ENCODE results near the gene PPM1N.

Gene PPM1N

DNA sequence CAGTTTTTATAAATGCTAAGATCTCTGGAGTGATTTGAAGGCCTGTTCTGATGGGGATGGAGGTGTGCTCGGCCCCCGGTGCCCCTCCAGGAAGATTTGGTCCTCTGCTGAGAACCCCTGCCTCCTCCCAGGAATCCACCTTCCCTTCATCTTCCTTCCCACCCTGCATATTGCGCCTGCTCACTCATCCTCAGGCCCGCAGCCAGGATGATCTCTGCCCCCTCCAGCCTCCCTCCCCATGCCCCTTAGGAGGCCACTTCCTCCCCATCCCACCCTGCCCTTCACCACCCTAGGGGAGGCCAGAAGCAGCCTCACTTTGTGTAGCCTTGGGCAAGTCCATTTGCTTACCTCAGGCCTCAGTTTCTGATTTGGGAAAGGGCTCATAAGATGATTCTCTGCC is 28.7 kb downstream of the PPM1N start:
- TF ChIP-seq CTCF (IDR thresholded peaks at IDR 0.05; ENCODE audit: extremely low read depth, insufficient read depth, missing control alignments) = no peak
- in situ Hi-C loops (cut with MboI; ENCODE audit: low pct_unique_long_range_greater_than_20kb, low sequenced_read_pairs, unreplicated experiment) = no loop called here
- DNase-seq (ENCODE audit: low spot score) = no peak

- in situ Hi-C loops (cut with MboI; ENCODE audit: low pct_unique_long_range_greater_than_20kb, low sequenced_read_pairs, unreplicated experiment) = no loop called here
- no peak for DNase-seq (ENCODE audit: low spot score)
- no peak for TF ChIP-seq CTCF (IDR thresholded peaks at IDR 0.05; ENCODE audit: extremely low read depth, insufficient read depth, missing control alignments)
Measured at GRCh38 chr19:45527731-45528130, 29.5 kb downstream of the PPM1N start.

DNA sequence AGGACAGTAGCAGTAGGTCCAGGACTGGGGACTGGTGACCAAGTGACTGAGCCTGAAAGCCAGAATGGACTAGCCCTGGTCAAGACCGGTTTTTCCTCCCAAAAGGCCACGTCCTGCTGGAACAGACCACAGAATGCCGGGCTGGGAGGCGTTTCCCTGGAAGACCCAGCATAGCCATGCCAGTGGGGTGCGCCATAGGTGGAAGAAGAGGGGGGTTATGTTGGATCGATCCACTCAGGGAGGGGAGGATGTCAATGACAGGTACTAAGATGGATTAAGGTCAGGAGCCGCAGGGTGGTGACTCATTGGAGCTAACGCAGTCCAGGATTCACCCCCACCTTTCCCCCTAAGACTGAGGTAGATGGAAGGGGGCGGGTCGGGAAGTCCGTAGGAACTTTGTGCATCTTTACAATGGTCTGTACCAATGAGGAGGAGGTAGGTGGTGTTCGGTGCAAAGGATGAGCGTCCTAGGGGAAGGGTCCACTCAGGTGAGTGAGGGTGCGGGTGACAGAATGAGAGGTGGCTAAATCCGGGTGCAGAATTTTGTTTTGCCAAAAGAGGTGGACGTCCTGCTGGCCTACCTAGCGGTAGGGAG is 30.0 kb downstream of the PPM1N start:
- in situ Hi-C loops (cut with MboI; ENCODE audit: low pct_unique_long_range_greater_than_20kb, low sequenced_read_pairs, unreplicated experiment) = no loop called here
- TF ChIP-seq CTCF (IDR thresholded peaks at IDR 0.05; ENCODE audit: extremely low read depth, insufficient read depth, missing control alignments) = no peak
- no peak for DNase-seq (ENCODE audit: low spot score)

GRCh38 chr19:45528744-45529419 is 30.6 kb downstream of the PPM1N start:
- in situ Hi-C loops (cut with MboI; ENCODE audit: low pct_unique_long_range_greater_than_20kb, low sequenced_read_pairs, unreplicated experiment) = no loop called here
- DNase-seq (ENCODE audit: low spot score) = no peak
- TF ChIP-seq CTCF (IDR thresholded peaks at IDR 0.05; ENCODE audit: extremely low read depth, insufficient read depth, missing control alignments) = no peak

GRCh38 chr19:45529420-45529785 is 31.2 kb downstream of the PPM1N start:
- no peak for TF ChIP-seq CTCF (IDR thresholded peaks at IDR 0.05; ENCODE audit: extremely low read depth, insufficient read depth, missing control alignments)
- no peak for DNase-seq (ENCODE audit: low spot score)
- in situ Hi-C loops (cut with MboI; ENCODE audit: low pct_unique_long_range_greater_than_20kb, low sequenced_read_pairs, unreplicated experiment) = no loop called here

DNA sequence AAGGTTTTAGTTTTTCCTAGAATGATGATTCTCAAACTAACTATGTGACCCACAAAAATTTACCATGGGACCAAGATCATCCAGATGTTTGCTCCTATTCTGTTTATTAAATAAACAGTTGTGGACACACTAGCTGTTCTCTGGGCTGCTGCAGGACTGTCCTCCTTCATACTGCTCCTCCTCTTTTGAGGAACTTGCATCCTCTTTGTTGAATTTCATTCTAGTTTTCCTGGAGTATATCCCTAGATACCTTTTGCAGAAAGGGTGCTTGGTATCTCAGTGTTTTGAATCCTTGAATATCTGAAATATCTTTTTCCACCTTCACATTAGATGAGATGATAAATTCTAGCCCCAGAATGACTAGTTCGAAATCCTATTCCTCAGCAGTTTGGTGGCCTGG is 33.1 kb downstream of the PPM1N start:
- no peak for TF ChIP-seq CTCF (IDR thresholded peaks at IDR 0.05; ENCODE audit: extremely low read depth, insufficient read depth, missing control alignments)
- no peak for DNase-seq (ENCODE audit: low spot score)
- in situ Hi-C loops (cut with MboI; ENCODE audit: low pct_unique_long_range_greater_than_20kb, low sequenced_read_pairs, unreplicated experiment) = no loop called here
